Measurements from ENCODE around the gene PDXK. TPM values are rescaled to one million over a fixed set of nuclear protein-coding genes. Genes with fewer than 3 reads are reported as not detected.

PDXK gene
- total RNA-seq, 1 donor from 2014 or later, result 54.0 TPM

DNA sequence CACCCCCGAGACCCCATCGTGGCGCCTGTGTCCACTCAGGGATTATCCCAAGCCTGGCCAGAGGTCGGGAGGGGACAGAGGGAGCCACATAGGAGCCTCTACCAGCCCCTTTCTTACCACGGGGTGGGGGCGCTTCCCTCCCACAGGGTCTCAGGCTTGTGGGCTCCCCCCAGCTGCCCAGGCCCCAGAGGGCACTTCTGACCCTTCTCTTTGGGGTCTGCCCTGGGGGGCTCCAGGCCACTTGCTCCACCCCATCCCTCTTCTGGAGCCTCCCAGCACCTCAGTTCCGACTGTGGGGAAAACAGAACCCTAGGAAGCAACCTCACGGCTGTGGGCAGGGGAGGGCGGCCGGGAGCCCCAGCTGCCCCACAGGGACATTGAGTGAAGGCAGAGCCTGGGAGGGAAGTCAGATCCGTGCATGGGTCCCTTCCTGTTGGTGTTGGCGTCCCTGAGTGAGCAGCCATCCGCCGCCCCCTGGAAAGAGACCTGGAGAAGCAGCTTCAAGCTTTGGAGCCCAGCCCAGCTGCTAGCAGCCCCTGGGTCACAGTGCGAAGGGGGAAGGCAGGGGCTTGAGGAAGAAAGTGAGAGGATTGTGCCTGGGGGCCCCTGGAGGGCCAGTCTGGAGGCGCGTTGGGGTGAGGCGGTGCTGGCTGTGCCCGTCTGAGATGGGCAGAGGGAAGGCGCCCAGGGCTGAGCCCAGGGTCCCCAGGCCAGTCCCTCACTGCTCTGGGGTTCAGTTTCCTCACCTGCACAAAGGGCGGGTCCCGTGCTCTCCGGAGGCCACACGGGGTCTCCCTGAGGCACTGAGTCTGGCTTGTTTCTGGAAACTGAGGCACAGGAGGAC, 92.6 kb downstream of the PDXK start:
- Histone ChIP-seq H3K4me3 (no peak overlapping the region), H3K9ac (no peak overlapping the region), H3K4me1 (peaks cover 18% of the 10 kb centered on the region), H3F3A (ENCODE audit: low read depth) (peaks cover 9% of the 10 kb centered on the region), H3K36me3 (no peaks in the 10 kb centered on the region), H3K27me3 (no peaks in the 10 kb centered on the region), H2AFZ (replicated peaks) (no peak overlapping the region), H3K27ac (no peak overlapping the region), H3K79me2 (ENCODE audit: low read depth) (no peaks in the 10 kb centered on the region), H4K20me1 (ENCODE audit: low read depth) (no peaks in the 10 kb centered on the region), H3K4me2 (peak overlapping the region; percentile 56), H3K9me3 (ENCODE audit: low read depth) (no peaks in the 10 kb centered on the region)
- no peak for TF ChIP-seq EZH2phosphoT487 (IDR thresholded peaks at IDR 0.05)
- TF ChIP-seq, protein P1, sequence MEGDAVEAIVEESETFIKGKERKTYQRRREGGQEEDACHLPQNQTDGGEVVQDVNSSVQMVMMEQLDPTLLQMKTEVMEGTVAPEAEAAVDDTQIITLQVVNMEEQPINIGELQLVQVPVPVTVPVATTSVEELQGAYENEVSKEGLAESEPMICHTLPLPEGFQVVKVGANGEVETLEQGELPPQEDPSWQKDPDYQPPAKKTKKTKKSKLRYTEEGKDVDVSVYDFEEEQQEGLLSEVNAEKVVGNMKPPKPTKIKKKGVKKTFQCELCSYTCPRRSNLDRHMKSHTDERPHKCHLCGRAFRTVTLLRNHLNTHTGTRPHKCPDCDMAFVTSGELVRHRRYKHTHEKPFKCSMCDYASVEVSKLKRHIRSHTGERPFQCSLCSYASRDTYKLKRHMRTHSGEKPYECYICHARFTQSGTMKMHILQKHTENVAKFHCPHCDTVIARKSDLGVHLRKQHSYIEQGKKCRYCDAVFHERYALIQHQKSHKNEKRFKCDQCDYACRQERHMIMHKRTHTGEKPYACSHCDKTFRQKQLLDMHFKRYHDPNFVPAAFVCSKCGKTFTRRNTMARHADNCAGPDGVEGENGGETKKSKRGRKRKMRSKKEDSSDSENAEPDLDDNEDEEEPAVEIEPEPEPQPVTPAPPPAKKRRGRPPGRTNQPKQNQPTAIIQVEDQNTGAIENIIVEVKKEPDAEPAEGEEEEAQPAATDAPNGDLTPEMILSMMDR (IDR thresholded peaks at IDR 0.05), result no peak
- no peak for TF ChIP-seq EZH2 (IDR thresholded peaks at IDR 0.05)
- H3K36me3 Mint-ChIP-seq, result no peaks in the 10 kb centered on the region
- peaks cover 10% of the 10 kb centered on the region for H3K27me3 Mint-ChIP-seq (ENCODE audit: insufficient read depth, low read depth)
- H3K4me1 Mint-ChIP-seq, result peaks cover 9% of the 10 kb centered on the region
- H3K27ac Mint-ChIP-seq, result no peak overlapping the region
- H3K9me3 Mint-ChIP-seq, result no peaks in the 10 kb centered on the region
- no peak overlapping the region for H3K4me3 Mint-ChIP-seq
- DNase-seq (ENCODE audit: low spot score), result no peak

Small RNA genes within 50 kb of the gene (small RNA-seq; reads per million reads assigned to genes)
- gene AP001052.1, result not detected

Other genes starting within 250 kb of the PDXK start
- gene HSF2BP, start 59.6 kb upstream of the PDXK start, total RNA-seq (ENCODE audit: low replicate concordance), result 0.71 and 1.1 TPM in 2 replicates
- gene RRP1B, start 59.6 kb upstream of the PDXK start, total RNA-seq (ENCODE audit: low replicate concordance), result 45.0 TPM in 2 replicates
- gene CSTB, start 57.2 kb downstream of the PDXK start, total RNA-seq (ENCODE audit: low replicate concordance), result 7.1 and 8.5 TPM in 2 replicates
- gene RRP1, start 70.4 kb downstream of the PDXK start, total RNA-seq (ENCODE audit: low replicate concordance), result 18.4 and 32.5 TPM in 2 replicates
- 7.8 and 8.7 TPM in 2 replicates for gene AGPAT3, start 146.1 kb downstream of the PDXK start, total RNA-seq (ENCODE audit: low replicate concordance)